ENCODE results near the gene SEMA6D. TPM values are rescaled to one million over a fixed set of nuclear protein-coding genes. Genes with fewer than 3 reads are reported as not detected.

SEMA6D gene
- total RNA-seq, 1 donor = 8.0 TPM

GRCh38 chr15:47716516-47716915 lies 789 bp upstream of the SEMA6D start:
- H3K4me2 ChIP-seq (ENCODE audit: insufficient read depth, low read length) = peak overlapping the region; percentile 87
- no peaks in the 10 kb centered on the region for H4K20me1 ChIP-seq (ENCODE audit: insufficient read depth, low read length)
- no peak overlapping the region for H2AFZ ChIP-seq (ENCODE audit: low read length)
- no peaks in the 10 kb centered on the region for H3K36me3 ChIP-seq (ENCODE audit: insufficient read depth, low read length)
- H3K27me3 ChIP-seq (ENCODE audit: insufficient read depth, low read length) = peaks cover 64% of the 10 kb centered on the region
- H3K9me3 ChIP-seq (ENCODE audit: low read depth, low read length) = no peaks in the 10 kb centered on the region
- TF ChIP-seq CTCF (IDR thresholded peaks at IDR 0.05; ENCODE audit: extremely low read depth, low read depth, low read length) = no peak
- H3K4me3 ChIP-seq (ENCODE audit: insufficient read depth, low read length) = no peak overlapping the region
- no peak for DNase-seq (ENCODE audit: insufficient read length, low spot score, missing footprints)
- H3K27ac ChIP-seq (ENCODE audit: low read depth, low read length) = no peak overlapping the region
- H3K4me1 ChIP-seq (ENCODE audit: insufficient read depth, low read length) = peaks cover 10% of the 10 kb centered on the region
- no peaks in the 10 kb centered on the region for H3K79me2 ChIP-seq (ENCODE audit: insufficient read depth, low read length)

- H3K36me3 ChIP-seq (ENCODE audit: insufficient read depth, low read length) = no peaks in the 10 kb centered on the region
- peak overlapping the region; percentile 68 for H3K4me3 ChIP-seq (ENCODE audit: insufficient read depth, low read length)
- no peak overlapping the region for H3K27ac ChIP-seq (ENCODE audit: low read depth, low read length)
- H3K4me1 ChIP-seq (ENCODE audit: insufficient read depth, low read length) = peaks cover 10% of the 10 kb centered on the region
- H3K9me3 ChIP-seq (ENCODE audit: low read depth, low read length) = no peaks in the 10 kb centered on the region
- no peak for TF ChIP-seq CTCF (IDR thresholded peaks at IDR 0.05; ENCODE audit: extremely low read depth, low read depth, low read length)
- H2AFZ ChIP-seq (ENCODE audit: low read length) = peak overlapping the region; percentile 41
- no peaks in the 10 kb centered on the region for H3K79me2 ChIP-seq (ENCODE audit: insufficient read depth, low read length)
- H3K27me3 ChIP-seq (ENCODE audit: insufficient read depth, low read length) = peaks cover 71% of the 10 kb centered on the region
- no peaks in the 10 kb centered on the region for H4K20me1 ChIP-seq (ENCODE audit: insufficient read depth, low read length)
- peak overlapping the region; percentile 87 for H3K4me2 ChIP-seq (ENCODE audit: insufficient read depth, low read length)
- DNase-seq (ENCODE audit: insufficient read length, low spot score, missing footprints) = peak; percentile 85
Observed at GRCh38 chr15:47718497-47719437, 1.5 kb downstream of the SEMA6D start.

- no peak for TF ChIP-seq CTCF (IDR thresholded peaks at IDR 0.05; ENCODE audit: extremely low read depth, low read depth, low read length)
- no peaks in the 10 kb centered on the region for H3K9me3 ChIP-seq (ENCODE audit: low read depth, low read length)
- H4K20me1 ChIP-seq (ENCODE audit: insufficient read depth, low read length) = no peaks in the 10 kb centered on the region
- DNase-seq (ENCODE audit: insufficient read length, low spot score, missing footprints) = no peak
- H3K79me2 ChIP-seq (ENCODE audit: insufficient read depth, low read length) = no peaks in the 10 kb centered on the region
- H3K27me3 ChIP-seq (ENCODE audit: insufficient read depth, low read length) = peaks cover 64% of the 10 kb centered on the region
- peaks cover 10% of the 10 kb centered on the region for H3K4me1 ChIP-seq (ENCODE audit: insufficient read depth, low read length)
- H3K27ac ChIP-seq (ENCODE audit: low read depth, low read length) = no peak overlapping the region
- H3K4me2 ChIP-seq (ENCODE audit: insufficient read depth, low read length) = no peak overlapping the region
- H3K4me3 ChIP-seq (ENCODE audit: insufficient read depth, low read length) = no peak overlapping the region
- H3K36me3 ChIP-seq (ENCODE audit: insufficient read depth, low read length) = no peaks in the 10 kb centered on the region
- no peak overlapping the region for H2AFZ ChIP-seq (ENCODE audit: low read length)
Observed at GRCh38 chr15:47719730-47720129, 2.4 kb downstream of the SEMA6D start.

- no peak for DNase-seq (ENCODE audit: insufficient read length, low spot score, missing footprints)
- no peaks in the 10 kb centered on the region for H3K9me3 ChIP-seq (ENCODE audit: low read depth, low read length)
- H3K79me2 ChIP-seq (ENCODE audit: insufficient read depth, low read length) = no peaks in the 10 kb centered on the region
- no peak overlapping the region for H3K4me2 ChIP-seq (ENCODE audit: insufficient read depth, low read length)
- H3K4me3 ChIP-seq (ENCODE audit: insufficient read depth, low read length) = no peak overlapping the region
- no peak for TF ChIP-seq CTCF (IDR thresholded peaks at IDR 0.05; ENCODE audit: extremely low read depth, low read depth, low read length)
- H2AFZ ChIP-seq (ENCODE audit: low read length) = no peak overlapping the region
- no peaks in the 10 kb centered on the region for H4K20me1 ChIP-seq (ENCODE audit: insufficient read depth, low read length)
- H3K27ac ChIP-seq (ENCODE audit: low read depth, low read length) = no peak overlapping the region
- H3K36me3 ChIP-seq (ENCODE audit: insufficient read depth, low read length) = no peaks in the 10 kb centered on the region
- H3K4me1 ChIP-seq (ENCODE audit: insufficient read depth, low read length) = peaks cover 10% of the 10 kb centered on the region
- H3K27me3 ChIP-seq (ENCODE audit: insufficient read depth, low read length) = peaks cover 59% of the 10 kb centered on the region
Observed at GRCh38 chr15:47720555-47720954, 3.2 kb downstream of the SEMA6D start.

All from osteoblast (primary cell).